ENCODE results near the gene UBASH3A.

DNA sequence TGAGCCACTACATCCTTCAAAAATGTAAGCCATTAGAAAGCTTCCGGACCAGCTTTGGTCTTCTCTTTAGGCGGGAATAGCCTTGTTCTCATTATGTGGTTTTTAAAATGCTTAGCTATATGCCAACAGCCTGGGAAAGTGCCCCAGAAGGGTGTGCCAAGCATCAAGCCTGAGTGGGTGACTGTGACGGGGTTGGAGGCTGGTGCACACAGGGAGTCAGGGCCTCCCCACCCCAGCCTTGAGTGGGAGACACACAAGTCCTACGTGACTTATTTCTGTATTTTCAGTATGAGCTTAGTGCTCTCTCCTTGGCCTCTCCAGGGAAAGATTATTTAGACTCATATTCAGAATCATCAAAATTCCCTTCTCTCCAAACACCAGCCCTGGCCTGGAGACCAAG is 9.8 kb downstream of the UBASH3A start:
- TF ChIP-seq EZH2 (IDR thresholded peaks at IDR 0.05), result no peak
- TF ChIP-seq POLR2AphosphoS5 (IDR thresholded peaks at IDR 0.05; ENCODE audit: borderline replicate concordance, low read depth, low read length), result no peak
- TF ChIP-seq FOXP2 (optimal IDR thresholded peaks at IDR 0.05; ENCODE audit: control extremely low read depth, extremely low read length, insufficient read depth), result no peak
